GM18505 (cell line): Measurements from ENCODE around the gene U2AF1L4.

ENCODE experiments used
- ATAC-seq: cut with Tn5 transposase; IDR thresholded peaks from one replicate; pipeline ENCODE4 v1.9.1; 2021; ENCODE audit not compliant: unreplicated experiment
- POLR2A ChIP-seq: IDR thresholded peaks from 4 replicates; pipeline ENCODE4 v1.6.1; 2011; ENCODE audit warnings: borderline replicate concordance; ENCODE audit not compliant: insufficient read depth, insufficient read length; ENCODE audit errors: extremely low read depth

The U2AF1L4 gene

GRCh38 chr19:35748106-35749020, 3.1 kb upstream of the U2AF1L4 start, which contains the start of gene LIN37:
Gene LIN37, plus strand, starts transcription at chr19:35748576. Its CDS starts 149 bp downstream, at chr19:35748725.
- peak; percentile 52 for ATAC-seq
- TF ChIP-seq POLR2A, result peak; percentile 65

GRCh38 chr19:35746531-35746930, 1.3 kb upstream of the U2AF1L4 start:
- ATAC-seq, result no peak
- no peak for TF ChIP-seq POLR2A

- ATAC-seq, result no peak
- no peak for TF ChIP-seq POLR2A
Observed at GRCh38 chr19:35746087-35746462, 857 bp upstream of the U2AF1L4 start.

GRCh38 chr19:35744430-35745327, 539 bp downstream of the U2AF1L4 start:
- peak; percentile 81 for TF ChIP-seq POLR2A
- ATAC-seq, result peak; percentile 37

- no peak for TF ChIP-seq POLR2A
- no peak for ATAC-seq
Observed at GRCh38 chr19:35743640-35744429, 1.4 kb downstream of the U2AF1L4 start.

- ATAC-seq, result no peak
- peak; percentile 79 for TF ChIP-seq POLR2A
Observed at GRCh38 chr19:35742121-35742724, 3.0 kb downstream of the U2AF1L4 start, which contains the start of gene IGFLR1. Gene IGFLR1, minus strand, starts transcription at chr19:35742452. Its CDS starts 1,272 bp downstream, at chr19:35741180.

GRCh38 chr19:35741203-35741515, 4.1 kb downstream of the U2AF1L4 start:
- no peak for ATAC-seq
- TF ChIP-seq POLR2A, result no peak

- peak; percentile 54 for ATAC-seq
- TF ChIP-seq POLR2A, result peak; percentile 75
Observed at GRCh38 chr19:35740423-35741202, 4.6 kb downstream of the U2AF1L4 start.

GRCh38 chr19:35740108-35740422, 5.2 kb downstream of the U2AF1L4 start:
- peak; percentile 8 for ATAC-seq
- no peak for TF ChIP-seq POLR2A

GRCh38 chr19:35739275-35740107, 5.7 kb downstream of the U2AF1L4 start:
- TF ChIP-seq POLR2A, result no peak
- no peak for ATAC-seq

GRCh38 chr19:35738887-35739229, 6.4 kb downstream of the U2AF1L4 start:
- no peak for ATAC-seq
- TF ChIP-seq POLR2A, result no peak
